HG02970 (cell line): Measurements from ENCODE around the gene GDF2.

Experiments
- ATAC-seq: cut with Tn5 transposase; IDR thresholded peaks from one replicate; pipeline ENCODE4 v1.9.1; 2021; ENCODE audit warnings: mild to moderate bottlenecking, moderate library complexity, moderate number of reproducible peaks; ENCODE audit not compliant: unreplicated experiment, low FRiP score

GDF2 gene

DNA sequence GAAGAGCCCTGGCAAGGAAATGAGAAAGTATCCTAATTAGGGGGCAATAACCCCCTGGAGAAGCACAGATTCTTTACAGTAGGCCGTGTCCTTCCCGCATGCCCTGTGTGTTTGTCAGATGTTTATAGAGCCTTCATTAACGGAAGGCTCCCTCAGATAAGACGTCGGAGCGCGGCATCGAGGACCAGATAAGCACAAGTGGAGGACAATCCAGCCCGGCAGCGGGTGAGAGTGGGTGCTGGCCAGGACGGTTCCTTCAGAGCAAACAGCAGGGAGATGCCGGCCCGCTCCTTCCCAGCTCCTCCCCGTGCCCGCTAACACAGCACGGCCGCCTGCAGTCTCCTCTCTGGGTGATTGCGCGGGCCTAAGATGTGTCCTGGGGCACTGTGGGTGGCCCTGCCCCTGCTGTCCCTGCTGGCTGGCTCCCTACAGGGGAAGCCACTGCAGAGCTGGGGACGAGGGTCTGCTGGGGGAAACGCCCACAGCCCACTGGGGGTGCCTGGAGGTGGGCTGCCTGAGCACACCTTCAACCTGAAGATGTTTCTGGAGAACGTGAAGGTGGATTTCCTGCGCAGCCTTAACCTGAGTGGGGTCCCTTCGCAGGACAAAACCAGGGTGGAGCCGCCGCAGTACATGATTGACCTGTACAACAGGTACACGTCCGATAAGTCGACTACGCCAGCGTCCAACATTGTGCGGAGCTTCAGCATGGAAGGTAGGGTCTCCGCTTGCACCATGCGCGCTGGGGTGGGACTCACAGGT lies at the start of gene GDF2:
TSS of gene GDF2 (plus strand) at position 155 of the 762 bp plus-strand sequence. CDS start at position 370, 215 bp downstream.
- no peak for ATAC-seq

- no peak for ATAC-seq
These were observed 46.2 kb upstream of the GDF2 start for GRCh38 chr10:47276071-47276470.

- no peak for ATAC-seq
These were observed 45.5 kb upstream of the GDF2 start for GRCh38 chr10:47276576-47277351.

DNA sequence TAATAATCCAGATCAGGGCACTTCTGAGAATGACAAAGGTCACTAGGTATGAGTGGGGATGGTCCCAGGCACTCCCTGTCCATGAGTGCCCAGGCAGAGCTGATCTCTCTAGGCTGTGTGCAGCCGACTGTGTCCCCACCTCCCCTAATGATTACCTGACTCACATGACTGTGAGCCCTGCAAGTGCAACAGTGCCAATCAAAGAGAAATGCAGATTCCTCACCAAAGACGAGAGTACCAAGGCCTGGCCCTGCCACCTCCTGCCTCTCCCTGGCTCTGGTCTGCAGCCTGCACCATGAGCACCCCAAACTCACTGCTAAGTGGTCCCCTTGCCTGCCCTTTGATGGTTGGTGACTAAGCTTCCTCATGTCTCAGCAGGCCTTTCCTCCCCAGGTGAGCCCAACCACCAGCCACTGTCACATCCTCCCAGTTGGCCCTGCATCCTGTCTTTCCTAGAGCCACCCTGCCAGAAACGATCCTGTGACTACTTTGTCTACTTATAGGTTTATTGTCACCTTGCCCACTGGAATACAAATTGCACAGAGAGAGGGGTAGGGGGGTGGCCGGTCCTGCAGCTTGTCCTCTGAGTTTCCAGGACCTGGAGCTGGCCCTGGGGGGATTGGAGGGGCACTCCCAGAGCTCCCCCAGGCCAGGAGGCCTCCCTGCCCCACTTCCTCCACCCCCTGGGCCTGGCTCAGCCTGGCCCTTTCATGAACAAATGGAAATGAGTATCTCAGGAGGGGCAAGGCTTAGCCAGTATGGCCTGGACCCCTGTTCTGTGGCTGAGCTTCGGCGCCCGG lies 44.7 kb upstream of the GDF2 start:
- no peak for ATAC-seq

GRCh38 chr10:47278152-47278473 lies 44.1 kb upstream of the GDF2 start:
- no peak for ATAC-seq

GRCh38 chr10:47278720-47279119 lies 43.5 kb upstream of the GDF2 start:
- no peak for ATAC-seq

DNA sequence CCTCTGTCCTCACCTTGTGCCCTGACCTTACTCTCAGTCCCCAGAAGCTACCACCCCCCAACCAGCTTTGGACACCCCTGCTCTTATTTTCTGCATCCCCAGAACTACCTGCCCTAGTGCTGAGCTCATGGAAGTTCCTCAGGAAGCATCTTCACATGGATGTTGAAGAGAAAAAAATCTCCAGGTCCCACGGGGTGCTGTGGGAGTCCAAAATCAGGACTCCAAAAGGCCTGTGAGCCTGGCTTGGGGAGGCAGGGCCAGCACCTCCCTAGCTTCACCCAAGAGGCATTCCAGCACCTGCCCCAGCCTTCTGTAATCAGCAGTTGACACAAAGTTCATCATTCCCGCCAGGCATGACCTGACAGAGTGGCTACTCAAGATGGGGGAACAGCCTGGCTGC lies 43.0 kb upstream of the GDF2 start:
- ATAC-seq = no peak

DNA sequence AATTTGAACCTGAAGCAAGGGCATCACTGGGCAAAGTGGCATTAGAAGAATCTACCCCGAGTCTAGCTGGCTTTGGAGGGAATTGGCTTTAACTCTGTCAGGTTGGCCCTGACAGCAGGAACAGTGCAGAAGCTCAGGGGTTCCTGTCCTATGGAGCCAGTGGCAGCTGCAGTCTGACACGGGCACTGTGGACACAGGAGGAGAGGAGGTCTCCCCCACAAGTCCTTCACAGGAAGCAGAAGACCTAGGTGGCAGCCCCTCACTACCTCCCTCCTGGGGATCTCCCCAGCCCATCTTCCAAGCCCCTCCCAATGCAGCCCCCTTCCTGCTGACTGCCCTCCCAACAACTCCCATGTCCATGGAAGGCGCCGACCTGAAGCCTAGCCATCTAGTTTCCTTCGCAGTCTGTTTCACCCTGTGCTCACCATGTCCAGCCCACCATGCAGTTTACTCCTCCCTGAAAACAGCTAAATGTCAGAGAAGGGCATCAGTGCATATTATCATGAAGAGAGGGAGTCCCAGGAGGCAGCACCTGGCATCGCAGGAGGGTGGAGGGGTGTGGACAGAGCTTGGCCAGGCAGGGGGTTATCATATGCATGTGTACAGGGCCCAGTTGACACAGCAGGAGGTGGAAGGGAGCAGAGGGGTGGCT lies 40.1 kb upstream of the GDF2 start:
- no peak for ATAC-seq

DNA sequence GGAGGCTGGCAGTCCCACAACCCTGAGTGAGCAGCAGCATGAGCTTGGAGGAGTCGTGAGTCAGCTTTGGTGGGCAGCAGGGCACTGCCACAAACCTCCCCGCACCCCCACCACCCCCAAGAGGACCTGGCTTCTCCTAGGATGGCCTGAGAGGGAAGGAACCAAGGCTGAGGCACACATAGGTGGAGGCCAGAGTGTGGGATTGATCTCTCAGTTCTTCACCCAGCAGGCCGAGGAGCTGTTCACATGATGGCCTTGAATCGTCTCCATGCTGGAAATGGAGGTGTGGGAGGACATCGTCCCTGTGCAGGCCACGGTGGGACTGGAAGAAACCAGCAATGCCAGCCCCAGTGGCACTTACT lies 39.6 kb upstream of the GDF2 start:
- no peak for ATAC-seq

GRCh38 chr10:47283101-47283630 lies 39.1 kb upstream of the GDF2 start:
- no peak for ATAC-seq

GRCh38 chr10:47283848-47284247 lies 38.4 kb upstream of the GDF2 start:
- no peak for ATAC-seq

GRCh38 chr10:47285381-47286115 lies 36.7 kb upstream of the GDF2 start:
- ATAC-seq = no peak

DNA sequence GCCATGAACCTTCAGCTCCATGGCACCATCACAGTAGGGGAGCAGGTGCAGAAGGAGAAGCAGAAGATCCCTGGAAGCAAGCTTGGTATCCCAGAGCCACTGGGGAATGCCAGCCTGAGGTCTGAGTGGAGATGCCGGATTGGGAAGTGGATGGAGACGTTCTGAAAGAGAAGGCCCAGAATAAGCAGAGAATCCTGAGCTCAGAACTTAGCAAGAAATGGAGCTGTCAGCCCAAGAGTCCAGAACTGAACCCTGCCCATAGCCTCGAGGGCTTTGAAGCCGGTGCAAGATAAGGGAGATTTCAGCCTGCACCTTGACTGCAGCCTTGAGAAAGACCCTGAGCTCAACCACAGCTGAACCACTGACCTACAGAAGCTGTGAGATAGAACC lies 36.1 kb upstream of the GDF2 start:
- no peak for ATAC-seq

- no peak for ATAC-seq
These were observed 35.5 kb upstream of the GDF2 start for GRCh38 chr10:47286591-47287315.

- ATAC-seq = no peak
These were observed 34.9 kb upstream of the GDF2 start for GRCh38 chr10:47287365-47287802.

DNA sequence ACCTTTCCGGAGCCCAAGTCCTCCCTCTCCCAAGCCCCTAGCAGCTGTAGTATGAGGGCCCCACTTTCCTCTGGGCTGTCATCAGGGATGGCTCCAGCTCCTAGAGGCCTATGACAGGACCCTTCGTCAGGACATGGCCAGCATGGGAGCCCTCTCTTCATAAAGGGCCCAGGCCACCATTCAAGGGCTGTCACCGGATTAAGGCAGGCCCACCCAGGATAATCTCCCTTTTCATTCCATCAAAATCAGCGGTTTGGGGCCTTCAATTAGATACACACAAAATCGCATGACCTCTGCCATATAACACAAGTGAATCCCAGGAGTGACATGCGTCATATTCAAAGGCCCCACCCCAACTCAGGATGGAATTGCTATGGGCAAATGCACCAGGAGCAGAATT lies 34.4 kb upstream of the GDF2 start:
- no peak for ATAC-seq

GRCh38 chr10:47288236-47288635 lies 34.0 kb upstream of the GDF2 start:
- no peak for ATAC-seq

DNA sequence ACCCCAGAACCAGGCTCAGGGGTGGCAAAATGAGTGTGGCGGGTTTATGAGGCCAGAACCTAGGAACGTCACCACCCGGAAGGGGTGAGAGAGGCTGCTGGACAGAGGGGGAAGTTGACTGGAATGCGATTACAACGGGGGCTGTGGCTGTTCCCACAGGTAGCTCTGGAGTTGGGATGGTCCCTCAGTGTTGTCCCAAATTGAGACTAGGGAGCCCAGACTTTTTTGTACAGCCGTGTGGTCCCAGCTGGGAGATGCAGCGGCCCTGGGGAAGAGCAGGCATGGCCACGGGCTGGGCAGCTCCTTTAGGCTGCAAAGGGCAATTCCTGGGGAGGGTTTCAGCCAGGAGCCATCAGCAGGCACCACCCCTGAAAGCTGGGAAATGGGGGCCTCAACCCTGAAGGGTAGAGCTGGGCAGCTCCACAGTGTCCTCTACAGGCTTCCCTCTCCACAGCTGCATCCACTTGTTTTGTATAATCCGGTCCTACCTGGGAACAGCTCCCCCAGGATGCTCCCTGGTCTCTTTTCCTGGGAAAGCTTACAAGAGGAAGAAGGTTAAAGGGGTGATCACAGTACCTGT lies 33.2 kb upstream of the GDF2 start:
- ATAC-seq = no peak

- no peak for ATAC-seq
These were observed 32.3 kb upstream of the GDF2 start for GRCh38 chr10:47289921-47290320.
